Progenitor cell of endocrine pancreas (in vitro differentiated cells): Measurements from ENCODE around the gene LGR6. TPM values are rescaled to one million over a fixed set of nuclear protein-coding genes. Genes with fewer than 3 reads are reported as not detected.
"Not testable (repeated sequence)": the region's sequence is repeated elsewhere in the genome, so short reads cannot be mapped to it uniquely, and the experiment has no call there.

Experiments used
- DNase-seq: peaks from one replicate; pipeline ENCODE4 v3.0.0; 2021; ENCODE audit warnings: low spot score; ENCODE audit not compliant: unreplicated experiment
- H3K27ac Mint-ChIP-seq: 2 replicates; pipeline ENCODE4 v1.8.0; 2021; ENCODE audit warnings: mild to moderate bottlenecking, moderate library complexity, mixed read lengths
- H3K27me3 Mint-ChIP-seq: 2 replicates; pipeline ENCODE4 v1.8.0; 2021; ENCODE audit warnings: mixed read lengths
- H3K36me3 Mint-ChIP-seq: 2 replicates; pipeline ENCODE4 v1.8.0; 2022; ENCODE audit warnings: mixed read lengths; ENCODE audit not compliant: insufficient read depth
- H3K4me1 Mint-ChIP-seq: 2 replicates; pipeline ENCODE4 v1.8.0; 2021; ENCODE audit warnings: low read depth, mixed read lengths
- H3K4me3 Mint-ChIP-seq: 2 replicates; pipeline ENCODE4 v1.8.0; 2021; ENCODE audit warnings: low read depth, mild to moderate bottlenecking, moderate library complexity, mixed read lengths
- H3K9me3 Mint-ChIP-seq: 2 replicates; pipeline ENCODE4 v1.8.0; 2021; ENCODE audit warnings: low read depth, mixed read lengths
- CTCF ChIP-seq: fragments of 200-600 bp; sonication (generic); IDR thresholded peaks from one replicate; pipeline ENCODE4 v1.5.0; 2021; ENCODE audit warnings: antibody characterized with exemption, mild to moderate bottlenecking; ENCODE audit not compliant: unreplicated experiment
- total RNA-seq: library from RNA; stranded (reverse); gene quantifications from 2 replicates; pipeline ENCODE4 v1.2.1, GENCODE V29; 2021

The LGR6 gene
- total RNA-seq, 1 donor from 2014 or later = 0.50 TPM

- Mint-ChIP-seq H3K9me3 (peaks cover 3% of the 10 kb centered on the region), H3K4me1 (no peaks in the 10 kb centered on the region), H3K27me3 (peaks cover 18% of the 10 kb centered on the region), H3K36me3 (no peaks in the 10 kb centered on the region), H3K27ac (no peak overlapping the region), H3K4me3 (no peak overlapping the region)
- TF ChIP-seq CTCF = no peak
- no peak for DNase-seq
Observed at GRCh38 chr1:202255343-202255742, 61.7 kb downstream of the LGR6 start.

- Mint-ChIP-seq H3K4me1 (no peaks in the 10 kb centered on the region), H3K4me3 (no peak overlapping the region), H3K36me3 (no peaks in the 10 kb centered on the region), H3K27ac (no peak overlapping the region), H3K27me3 (peaks cover 14% of the 10 kb centered on the region), H3K9me3 (peaks cover 3% of the 10 kb centered on the region)
- no peak for TF ChIP-seq CTCF
- no peak for DNase-seq
Observed at GRCh38 chr1:202259705-202260104, 66.1 kb downstream of the LGR6 start.

- not testable (repeated sequence) for H3K36me3 Mint-ChIP-seq, DNase-seq, H3K9me3 Mint-ChIP-seq, H3K27ac Mint-ChIP-seq, H3K4me1 Mint-ChIP-seq, H3K4me3 Mint-ChIP-seq
- peaks cover 21% of the 10 kb centered on the region for H3K27me3 Mint-ChIP-seq
Observed at GRCh38 chr1:202261209-202261958, 67.8 kb downstream of the LGR6 start.

GRCh38 chr1:202263628-202264027 is 70.0 kb downstream of the LGR6 start:
- Mint-ChIP-seq H3K4me3 (no peak overlapping the region), H3K4me1 (no peaks in the 10 kb centered on the region), H3K27ac (no peak overlapping the region), H3K36me3 (no peaks in the 10 kb centered on the region), H3K27me3 (peaks cover 26% of the 10 kb centered on the region), H3K9me3 (no peaks in the 10 kb centered on the region)
- no peak for DNase-seq
- no peak for TF ChIP-seq CTCF

- no peaks in the 10 kb centered on the region for H3K4me1 Mint-ChIP-seq
- DNase-seq = no peak
- no peak overlapping the region for H3K27ac Mint-ChIP-seq
- H3K27me3 Mint-ChIP-seq = peaks cover 26% of the 10 kb centered on the region
- TF ChIP-seq CTCF = no peak
- no peaks in the 10 kb centered on the region for H3K9me3 Mint-ChIP-seq
- H3K36me3 Mint-ChIP-seq = no peaks in the 10 kb centered on the region
- H3K4me3 Mint-ChIP-seq = no peak overlapping the region
Observed at GRCh38 chr1:202264300-202264699, 70.7 kb downstream of the LGR6 start.

- TF ChIP-seq CTCF = no peak
- Mint-ChIP-seq H3K27me3 (peaks cover 23% of the 10 kb centered on the region), H3K4me3 (no peak overlapping the region), H3K4me1 (no peaks in the 10 kb centered on the region), H3K36me3 (no peaks in the 10 kb centered on the region), H3K27ac (no peak overlapping the region), H3K9me3 (no peaks in the 10 kb centered on the region)
- no peak for DNase-seq
Observed at GRCh38 chr1:202264726-202265125, 71.1 kb downstream of the LGR6 start.
